ENCODE measurements around the gene NUP210.

NUP210 gene

DNA sequence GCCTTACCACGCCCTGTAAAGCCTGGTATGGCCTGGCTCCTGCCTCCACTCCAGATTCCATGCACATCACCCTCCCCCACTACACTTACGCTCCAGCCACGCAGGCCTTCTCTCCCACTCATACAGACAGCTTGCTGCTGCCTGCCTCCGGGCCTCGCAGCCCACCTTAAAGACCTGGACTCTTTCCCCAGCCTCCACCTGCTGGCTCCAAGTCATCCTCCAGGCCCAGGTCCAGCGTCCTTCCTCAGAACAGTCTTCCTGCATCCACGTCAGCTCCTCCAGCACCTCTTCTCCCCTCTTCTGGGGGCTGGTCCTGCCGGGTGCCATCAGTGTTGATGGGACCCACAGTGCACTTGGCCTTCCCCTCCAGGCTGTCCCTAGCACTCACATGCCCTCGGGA lies 75.5 kb downstream of the NUP210 start:
- no peak for DNase-seq (ENCODE audit: low spot score)
- TF ChIP-seq CTCF (IDR thresholded peaks at IDR 0.05; ENCODE audit: extremely low read depth, missing control alignments), result no peak

GRCh38 chr3:13343601-13344000 lies 76.5 kb downstream of the NUP210 start:
- no peak for TF ChIP-seq CTCF (IDR thresholded peaks at IDR 0.05; ENCODE audit: extremely low read depth, missing control alignments)
- no peak for DNase-seq (ENCODE audit: low spot score)

DNA sequence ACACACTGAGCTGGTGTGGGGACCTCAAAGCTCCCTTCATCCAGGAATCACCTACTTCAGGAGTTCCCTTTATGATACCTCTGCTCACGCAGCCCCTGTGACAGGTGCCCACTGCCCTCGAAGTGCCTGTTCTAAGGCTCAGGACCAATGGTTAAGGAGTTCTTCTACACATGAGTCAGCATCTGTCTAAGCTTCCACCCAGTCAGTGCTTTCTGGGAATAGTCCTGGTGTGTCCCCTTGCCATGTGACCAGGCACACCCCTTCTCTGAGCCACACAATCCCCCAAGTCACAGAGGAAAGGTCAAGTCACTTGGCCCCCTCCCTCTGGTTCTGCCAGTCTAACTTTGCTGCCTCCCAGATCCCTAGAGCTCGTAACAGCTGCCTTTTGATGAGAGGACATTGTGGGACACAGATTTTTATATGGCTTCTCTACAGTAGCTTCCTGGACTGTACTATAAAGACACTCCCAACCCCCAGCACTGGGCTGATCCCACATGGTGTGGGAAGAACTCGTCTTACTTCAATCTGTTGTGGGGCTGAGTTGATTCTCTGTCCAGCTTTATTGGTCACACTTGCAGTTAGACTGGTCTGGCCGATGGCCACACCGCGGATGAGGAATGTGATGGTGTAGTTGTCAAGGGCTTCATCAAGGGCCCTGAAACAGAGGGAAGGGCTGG lies 78.8 kb downstream of the NUP210 start:
- TF ChIP-seq CTCF (IDR thresholded peaks at IDR 0.05; ENCODE audit: extremely low read depth, missing control alignments), result no peak

GRCh38 chr3:13339833-13340232 lies 80.3 kb downstream of the NUP210 start:
- no peak for DNase-seq (ENCODE audit: low spot score)
- TF ChIP-seq CTCF (IDR thresholded peaks at IDR 0.05; ENCODE audit: extremely low read depth, missing control alignments), result no peak

More for the DNA sequence above, 78.8 kb downstream of the NUP210 start:
- DNase-seq (ENCODE audit: low spot score), result no peak

- no peak for DNase-seq (ENCODE audit: low spot score)
- no peak for TF ChIP-seq CTCF (IDR thresholded peaks at IDR 0.05; ENCODE audit: extremely low read depth, missing control alignments)
These were observed 81.1 kb downstream of the NUP210 start for GRCh38 chr3:13338996-13339395.

DNA sequence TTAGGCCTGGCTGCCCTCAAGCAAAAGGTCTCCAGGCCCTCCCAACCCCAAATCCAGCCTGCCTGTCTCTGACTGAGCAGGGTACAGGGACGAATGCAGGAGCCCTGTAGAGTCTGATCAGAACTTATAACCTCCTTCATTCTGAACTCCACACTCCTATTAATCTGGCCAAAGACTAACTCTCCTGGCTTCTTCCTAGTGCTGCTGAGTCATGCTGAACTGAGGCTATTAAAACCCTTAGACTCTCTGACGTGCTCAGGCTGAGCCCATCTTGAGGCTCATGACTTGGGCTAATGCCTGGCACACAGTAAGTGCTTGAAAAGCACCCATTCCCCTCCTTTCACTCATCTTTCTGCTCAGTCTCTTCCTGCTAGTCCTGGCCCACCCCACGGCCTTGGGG lies 81.9 kb downstream of the NUP210 start:
- DNase-seq (ENCODE audit: low spot score), result no peak
- TF ChIP-seq CTCF (IDR thresholded peaks at IDR 0.05; ENCODE audit: extremely low read depth, missing control alignments), result no peak

GRCh38 chr3:13336592-13336991 lies 83.5 kb downstream of the NUP210 start:
- no peak for TF ChIP-seq CTCF (IDR thresholded peaks at IDR 0.05; ENCODE audit: extremely low read depth, missing control alignments)
- DNase-seq (ENCODE audit: low spot score), result no peak
